Neural cell (in vitro differentiated cells): ENCODE data around the gene PAK4.

Source experiments
- EP300 ChIP-seq: fragments of 450-650 bp; conservative IDR thresholded peaks from 2 replicates; pipeline ENCODE4 v1.6.1; 2014; ENCODE audit warnings: antibody characterized with exemption, mild to moderate bottlenecking, moderate library complexity; ENCODE audit not compliant: poor library complexity, severe bottlenecking
- EZH2 ChIP-seq: fragments of 200-600, 300-800 bp; shearing (Covaris generic), sonication (generic); IDR thresholded peaks from 2 replicates; pipeline ENCODE4 v1.6.1; 2014; ENCODE audit warnings: antibody characterized with exemption, low read length, borderline replicate concordance, mild to moderate bottlenecking; ENCODE audit not compliant: insufficient read depth, poor library complexity, severe bottlenecking
- POLR2AphosphoS5 ChIP-seq: IDR thresholded peaks from 2 replicates; pipeline ENCODE4 v1.6.1; 2012
- TAF1 ChIP-seq: IDR thresholded peaks from 2 replicates; pipeline ENCODE4 v1.6.1; 2012; ENCODE audit warnings: low read depth
- TF ChIP-seq, protein P1 (sequence below): fragments of 450-650 bp; IDR thresholded peaks from 2 replicates; pipeline ENCODE4 v1.5.1; 2014; ENCODE audit warnings: antibody characterized with exemption, mild to moderate bottlenecking, moderate library complexity; ENCODE audit not compliant: poor library complexity, severe bottlenecking
- TF ChIP-seq, protein P2 (sequence below): IDR thresholded peaks from 2 replicates; pipeline ENCODE4 v1.6.1; 2012; ENCODE audit warnings: borderline replicate concordance

DNA sequence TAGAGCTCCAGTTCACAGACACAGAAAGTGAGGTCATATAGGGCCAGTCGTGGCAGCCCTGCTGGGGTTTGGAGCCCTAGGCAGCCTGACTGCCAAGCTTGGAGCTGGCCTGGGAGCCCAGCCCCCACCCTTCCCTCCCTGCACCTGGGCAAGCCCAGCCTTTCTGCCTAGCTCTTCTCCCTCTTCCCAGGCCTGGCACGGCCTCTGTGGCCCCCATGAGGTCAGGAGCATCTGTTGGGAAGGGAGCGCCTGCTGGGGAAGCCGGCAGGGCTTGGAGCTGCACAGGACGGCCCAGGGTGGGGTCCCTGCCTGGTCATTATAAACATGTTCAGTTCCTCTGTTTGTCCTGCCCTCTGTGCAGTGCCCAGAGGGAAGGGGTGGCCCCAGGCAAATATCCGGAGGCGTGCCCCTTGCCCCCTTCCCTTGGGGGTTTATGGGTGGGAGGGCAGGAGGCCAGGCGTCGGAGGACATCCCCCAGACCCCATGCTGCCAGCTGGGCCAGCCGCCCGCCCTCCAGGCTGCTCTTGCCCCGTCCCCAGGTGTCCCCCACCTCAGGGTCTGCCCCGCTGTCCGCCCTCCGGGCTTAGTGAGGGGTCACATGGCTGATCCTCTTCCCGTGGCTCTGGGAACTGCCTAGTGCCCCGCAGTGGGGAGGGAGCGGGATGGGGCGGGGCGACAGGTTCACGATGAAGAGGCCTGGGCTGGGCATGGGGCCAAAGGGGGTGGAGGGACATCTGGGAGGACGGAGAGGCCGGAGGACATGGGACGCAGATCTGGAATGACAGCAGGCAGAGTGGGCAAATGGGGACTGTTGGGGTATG is 41.2 kb downstream of the PAK4 start:
- TF ChIP-seq, protein P1, sequence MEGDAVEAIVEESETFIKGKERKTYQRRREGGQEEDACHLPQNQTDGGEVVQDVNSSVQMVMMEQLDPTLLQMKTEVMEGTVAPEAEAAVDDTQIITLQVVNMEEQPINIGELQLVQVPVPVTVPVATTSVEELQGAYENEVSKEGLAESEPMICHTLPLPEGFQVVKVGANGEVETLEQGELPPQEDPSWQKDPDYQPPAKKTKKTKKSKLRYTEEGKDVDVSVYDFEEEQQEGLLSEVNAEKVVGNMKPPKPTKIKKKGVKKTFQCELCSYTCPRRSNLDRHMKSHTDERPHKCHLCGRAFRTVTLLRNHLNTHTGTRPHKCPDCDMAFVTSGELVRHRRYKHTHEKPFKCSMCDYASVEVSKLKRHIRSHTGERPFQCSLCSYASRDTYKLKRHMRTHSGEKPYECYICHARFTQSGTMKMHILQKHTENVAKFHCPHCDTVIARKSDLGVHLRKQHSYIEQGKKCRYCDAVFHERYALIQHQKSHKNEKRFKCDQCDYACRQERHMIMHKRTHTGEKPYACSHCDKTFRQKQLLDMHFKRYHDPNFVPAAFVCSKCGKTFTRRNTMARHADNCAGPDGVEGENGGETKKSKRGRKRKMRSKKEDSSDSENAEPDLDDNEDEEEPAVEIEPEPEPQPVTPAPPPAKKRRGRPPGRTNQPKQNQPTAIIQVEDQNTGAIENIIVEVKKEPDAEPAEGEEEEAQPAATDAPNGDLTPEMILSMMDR, result no peak
- TF ChIP-seq EZH2, result no peak
- TF ChIP-seq POLR2AphosphoS5, result no peak
- TF ChIP-seq, protein P2, sequence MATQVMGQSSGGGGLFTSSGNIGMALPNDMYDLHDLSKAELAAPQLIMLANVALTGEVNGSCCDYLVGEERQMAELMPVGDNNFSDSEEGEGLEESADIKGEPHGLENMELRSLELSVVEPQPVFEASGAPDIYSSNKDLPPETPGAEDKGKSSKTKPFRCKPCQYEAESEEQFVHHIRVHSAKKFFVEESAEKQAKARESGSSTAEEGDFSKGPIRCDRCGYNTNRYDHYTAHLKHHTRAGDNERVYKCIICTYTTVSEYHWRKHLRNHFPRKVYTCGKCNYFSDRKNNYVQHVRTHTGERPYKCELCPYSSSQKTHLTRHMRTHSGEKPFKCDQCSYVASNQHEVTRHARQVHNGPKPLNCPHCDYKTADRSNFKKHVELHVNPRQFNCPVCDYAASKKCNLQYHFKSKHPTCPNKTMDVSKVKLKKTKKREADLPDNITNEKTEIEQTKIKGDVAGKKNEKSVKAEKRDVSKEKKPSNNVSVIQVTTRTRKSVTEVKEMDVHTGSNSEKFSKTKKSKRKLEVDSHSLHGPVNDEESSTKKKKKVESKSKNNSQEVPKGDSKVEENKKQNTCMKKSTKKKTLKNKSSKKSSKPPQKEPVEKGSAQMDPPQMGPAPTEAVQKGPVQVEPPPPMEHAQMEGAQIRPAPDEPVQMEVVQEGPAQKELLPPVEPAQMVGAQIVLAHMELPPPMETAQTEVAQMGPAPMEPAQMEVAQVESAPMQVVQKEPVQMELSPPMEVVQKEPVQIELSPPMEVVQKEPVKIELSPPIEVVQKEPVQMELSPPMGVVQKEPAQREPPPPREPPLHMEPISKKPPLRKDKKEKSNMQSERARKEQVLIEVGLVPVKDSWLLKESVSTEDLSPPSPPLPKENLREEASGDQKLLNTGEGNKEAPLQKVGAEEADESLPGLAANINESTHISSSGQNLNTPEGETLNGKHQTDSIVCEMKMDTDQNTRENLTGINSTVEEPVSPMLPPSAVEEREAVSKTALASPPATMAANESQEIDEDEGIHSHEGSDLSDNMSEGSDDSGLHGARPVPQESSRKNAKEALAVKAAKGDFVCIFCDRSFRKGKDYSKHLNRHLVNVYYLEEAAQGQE, result no peak
- no peak for TF ChIP-seq EP300
- TF ChIP-seq TAF1, result no peak
